ENCODE data around the gene ARID2.

DNA sequence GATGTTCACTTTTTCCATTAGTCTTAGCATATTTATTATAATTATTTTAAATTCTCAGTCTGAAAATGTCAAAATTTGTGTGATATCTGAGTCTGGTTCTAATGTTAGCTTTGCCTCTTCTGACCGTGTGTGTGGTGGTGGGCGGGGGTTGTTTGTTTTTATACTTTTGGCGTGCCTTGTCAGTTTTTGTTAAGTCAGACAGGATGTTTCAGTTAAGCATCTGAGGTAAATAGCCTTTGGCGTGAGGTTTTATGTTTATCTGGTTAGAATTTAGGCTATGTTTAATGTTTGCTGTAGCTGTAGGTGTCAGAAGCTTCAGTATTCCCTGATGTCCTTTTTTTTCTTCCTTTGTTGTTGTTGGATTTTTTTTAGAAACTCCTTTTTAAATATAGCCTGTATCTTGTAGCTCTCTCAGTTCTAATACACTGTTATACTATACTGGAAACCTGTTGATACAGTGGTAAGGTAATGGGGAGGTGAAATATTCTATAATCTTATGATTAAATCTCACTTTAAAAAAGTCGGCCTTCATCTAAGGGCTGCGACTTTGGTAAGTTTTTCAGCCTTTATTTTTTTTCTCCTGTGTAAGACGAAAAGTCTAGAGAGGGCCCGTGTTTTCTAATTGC lies 149.2 kb downstream of the ARID2 start:
- TF ChIP-seq, protein P1, sequence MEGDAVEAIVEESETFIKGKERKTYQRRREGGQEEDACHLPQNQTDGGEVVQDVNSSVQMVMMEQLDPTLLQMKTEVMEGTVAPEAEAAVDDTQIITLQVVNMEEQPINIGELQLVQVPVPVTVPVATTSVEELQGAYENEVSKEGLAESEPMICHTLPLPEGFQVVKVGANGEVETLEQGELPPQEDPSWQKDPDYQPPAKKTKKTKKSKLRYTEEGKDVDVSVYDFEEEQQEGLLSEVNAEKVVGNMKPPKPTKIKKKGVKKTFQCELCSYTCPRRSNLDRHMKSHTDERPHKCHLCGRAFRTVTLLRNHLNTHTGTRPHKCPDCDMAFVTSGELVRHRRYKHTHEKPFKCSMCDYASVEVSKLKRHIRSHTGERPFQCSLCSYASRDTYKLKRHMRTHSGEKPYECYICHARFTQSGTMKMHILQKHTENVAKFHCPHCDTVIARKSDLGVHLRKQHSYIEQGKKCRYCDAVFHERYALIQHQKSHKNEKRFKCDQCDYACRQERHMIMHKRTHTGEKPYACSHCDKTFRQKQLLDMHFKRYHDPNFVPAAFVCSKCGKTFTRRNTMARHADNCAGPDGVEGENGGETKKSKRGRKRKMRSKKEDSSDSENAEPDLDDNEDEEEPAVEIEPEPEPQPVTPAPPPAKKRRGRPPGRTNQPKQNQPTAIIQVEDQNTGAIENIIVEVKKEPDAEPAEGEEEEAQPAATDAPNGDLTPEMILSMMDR (IDR thresholded peaks at IDR 0.05; ENCODE audit: low read depth, low read length, missing input control), result no peak
- TF ChIP-seq TAF1 (conservative IDR thresholded peaks at IDR 0.05) (no peak), RAD21 (IDR thresholded peaks at IDR 0.05) (no peak), NR2F2 (IDR thresholded peaks at IDR 0.05) (no peak), ATF3 (IDR thresholded peaks at IDR 0.05) (no peak), FOXA2 (IDR thresholded peaks at IDR 0.05) (no peak), MAX (IDR thresholded peaks at IDR 0.05) (no peak), SP1 (IDR thresholded peaks at IDR 0.05) (no peak), EGR1 (IDR thresholded peaks at IDR 0.05; ENCODE audit: low read depth in 2 of 2) (no peak), JUND (IDR thresholded peaks at IDR 0.05) (no peak), YY1 (IDR thresholded peaks at IDR 0.05) (no peak)
- TF ChIP-seq, protein P2, sequence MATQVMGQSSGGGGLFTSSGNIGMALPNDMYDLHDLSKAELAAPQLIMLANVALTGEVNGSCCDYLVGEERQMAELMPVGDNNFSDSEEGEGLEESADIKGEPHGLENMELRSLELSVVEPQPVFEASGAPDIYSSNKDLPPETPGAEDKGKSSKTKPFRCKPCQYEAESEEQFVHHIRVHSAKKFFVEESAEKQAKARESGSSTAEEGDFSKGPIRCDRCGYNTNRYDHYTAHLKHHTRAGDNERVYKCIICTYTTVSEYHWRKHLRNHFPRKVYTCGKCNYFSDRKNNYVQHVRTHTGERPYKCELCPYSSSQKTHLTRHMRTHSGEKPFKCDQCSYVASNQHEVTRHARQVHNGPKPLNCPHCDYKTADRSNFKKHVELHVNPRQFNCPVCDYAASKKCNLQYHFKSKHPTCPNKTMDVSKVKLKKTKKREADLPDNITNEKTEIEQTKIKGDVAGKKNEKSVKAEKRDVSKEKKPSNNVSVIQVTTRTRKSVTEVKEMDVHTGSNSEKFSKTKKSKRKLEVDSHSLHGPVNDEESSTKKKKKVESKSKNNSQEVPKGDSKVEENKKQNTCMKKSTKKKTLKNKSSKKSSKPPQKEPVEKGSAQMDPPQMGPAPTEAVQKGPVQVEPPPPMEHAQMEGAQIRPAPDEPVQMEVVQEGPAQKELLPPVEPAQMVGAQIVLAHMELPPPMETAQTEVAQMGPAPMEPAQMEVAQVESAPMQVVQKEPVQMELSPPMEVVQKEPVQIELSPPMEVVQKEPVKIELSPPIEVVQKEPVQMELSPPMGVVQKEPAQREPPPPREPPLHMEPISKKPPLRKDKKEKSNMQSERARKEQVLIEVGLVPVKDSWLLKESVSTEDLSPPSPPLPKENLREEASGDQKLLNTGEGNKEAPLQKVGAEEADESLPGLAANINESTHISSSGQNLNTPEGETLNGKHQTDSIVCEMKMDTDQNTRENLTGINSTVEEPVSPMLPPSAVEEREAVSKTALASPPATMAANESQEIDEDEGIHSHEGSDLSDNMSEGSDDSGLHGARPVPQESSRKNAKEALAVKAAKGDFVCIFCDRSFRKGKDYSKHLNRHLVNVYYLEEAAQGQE (IDR thresholded peaks at IDR 0.05), result no peak
